HG03095 (cell line): Measurements from ENCODE around the gene PTAFR.
A peak's percentile ranks its signal among the peaks of the same experiment; 100 is the strongest.

Source experiments
- ATAC-seq: cut with Tn5 transposase; IDR thresholded peaks from one replicate; pipeline ENCODE4 v1.9.1; 2021; ENCODE audit warnings: moderate library complexity; ENCODE audit not compliant: unreplicated experiment

Gene PTAFR

GRCh38 chr1:28178690-28179485 lies 2.4 kb upstream of the PTAFR start:
- ATAC-seq: no peak

DNA sequence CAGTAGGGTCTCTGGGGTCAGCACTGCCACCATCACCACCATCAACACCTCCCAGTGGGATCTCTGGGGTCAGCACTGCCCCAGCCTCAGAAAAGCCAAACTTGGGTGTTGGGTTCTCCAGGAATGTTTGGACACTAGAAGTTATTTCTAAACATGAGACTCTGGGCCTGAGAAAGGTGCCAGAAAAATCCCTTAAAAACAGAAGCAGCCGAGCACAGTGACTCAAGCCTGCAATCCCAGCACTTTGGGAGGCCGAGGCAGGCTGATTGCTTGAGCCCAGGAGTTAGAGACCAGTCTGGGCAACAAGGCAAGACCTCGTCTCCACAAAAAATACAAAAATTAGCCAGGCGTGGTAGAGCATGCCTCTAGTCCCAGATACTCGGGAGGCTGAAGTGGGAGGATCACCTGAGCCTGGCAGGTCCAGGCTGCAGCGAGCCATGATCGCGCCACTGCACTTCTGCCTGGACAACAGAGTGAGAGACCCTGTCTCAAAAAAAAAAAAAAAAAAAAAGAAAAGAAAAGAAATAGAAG lies 470 bp downstream of the PTAFR start:
- ATAC-seq: no peak

GRCh38 chr1:28173980-28174297 lies 2.6 kb downstream of the PTAFR start:
- no peak for ATAC-seq

- ATAC-seq: no peak
Observed at GRCh38 chr1:28173151-28173979, 3.1 kb downstream of the PTAFR start.

DNA sequence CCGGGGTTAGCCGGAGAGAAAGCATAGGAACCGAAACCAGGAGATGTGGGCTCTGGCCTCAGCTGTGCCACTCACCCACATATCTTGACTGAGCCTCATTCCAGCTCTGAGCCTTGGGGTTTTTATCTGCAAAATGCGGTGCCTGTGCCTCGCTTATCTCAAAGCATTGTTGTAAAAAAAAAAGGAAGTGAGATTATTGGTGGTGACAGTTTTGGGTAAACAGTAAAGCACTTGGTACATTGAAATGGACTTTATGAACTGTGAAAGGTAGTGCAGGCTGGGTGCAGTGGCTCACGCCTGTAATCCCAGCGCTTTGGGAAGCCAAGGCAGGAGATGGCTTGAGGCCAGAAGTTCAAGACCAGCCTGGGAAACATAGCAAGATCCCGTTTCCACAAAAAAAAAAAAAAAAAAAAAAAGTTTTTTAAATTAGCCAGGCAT lies 3.8 kb downstream of the PTAFR start:
- peak; percentile 45 for ATAC-seq

DNA sequence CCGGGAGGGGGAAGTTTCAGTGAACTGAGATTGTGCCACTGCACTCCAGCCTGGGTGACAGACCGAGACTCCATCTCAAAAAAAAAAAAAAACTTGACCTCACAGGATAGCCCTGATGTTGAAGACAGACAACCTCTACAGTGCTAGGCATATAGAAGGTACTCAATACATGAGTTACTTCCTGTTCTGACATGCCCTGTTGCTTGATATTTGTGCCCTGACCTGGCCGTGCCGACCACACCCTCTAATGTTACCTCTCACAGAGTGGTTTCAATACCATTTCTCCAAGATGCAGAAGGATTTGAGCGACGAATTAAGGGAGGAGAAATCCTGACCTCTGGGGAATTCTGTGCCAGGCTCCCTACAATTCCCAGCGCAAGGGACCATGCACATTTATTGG lies 5.2 kb downstream of the PTAFR start:
- ATAC-seq: no peak

DNA sequence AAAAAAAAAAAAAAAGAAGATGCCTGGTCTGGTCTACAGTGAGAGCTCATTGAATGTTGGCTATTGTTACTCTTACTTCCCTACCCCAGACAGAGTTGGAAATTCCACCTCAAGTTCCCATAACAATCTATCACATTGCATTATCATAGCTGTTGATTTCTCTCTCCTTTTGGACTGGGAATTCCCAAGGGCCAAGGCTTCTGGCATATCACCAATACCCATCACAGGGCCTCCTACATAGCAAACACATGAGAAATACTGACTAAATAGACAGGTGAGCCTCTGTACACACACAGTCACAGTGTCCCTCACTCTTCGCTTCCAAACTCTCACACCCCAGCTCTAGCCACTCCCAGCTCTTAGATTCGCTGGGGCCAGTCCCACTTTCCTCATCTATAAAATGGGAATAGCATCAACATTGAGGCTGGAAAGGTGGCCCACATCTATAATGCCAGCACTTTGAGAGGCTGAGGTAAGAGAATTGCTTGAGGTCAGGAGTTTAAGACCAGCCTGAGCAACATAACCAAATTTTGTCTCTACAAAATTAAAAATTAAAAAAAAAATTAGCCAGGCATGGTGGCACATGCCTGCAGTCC lies 6.4 kb downstream of the PTAFR start:
- no peak for ATAC-seq

- no peak for ATAC-seq
Observed at GRCh38 chr1:28163496-28164161, 12.9 kb downstream of the PTAFR start.

DNA sequence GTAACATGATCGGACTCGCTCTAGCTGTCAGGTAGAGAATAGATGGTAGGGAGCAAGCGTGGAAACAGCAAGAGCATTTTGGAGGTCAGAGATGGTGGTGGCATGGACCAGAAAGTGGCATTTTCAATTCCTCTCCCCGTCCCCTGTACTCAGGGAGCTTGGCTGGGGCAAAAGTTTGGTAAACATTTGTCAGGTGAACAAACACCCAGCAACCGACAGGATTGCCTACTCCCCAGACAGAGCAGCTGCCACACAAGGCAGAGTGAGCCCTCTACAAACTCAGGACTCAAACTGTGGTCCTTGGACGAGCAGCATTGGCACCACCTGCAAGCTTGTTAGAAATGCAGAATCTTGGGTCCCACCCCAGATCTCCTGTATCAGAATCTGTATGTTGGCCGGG lies 14.3 kb downstream of the PTAFR start:
- ATAC-seq: no peak

- no peak for ATAC-seq
Observed at GRCh38 chr1:28161751-28162150, 14.7 kb downstream of the PTAFR start.

DNA sequence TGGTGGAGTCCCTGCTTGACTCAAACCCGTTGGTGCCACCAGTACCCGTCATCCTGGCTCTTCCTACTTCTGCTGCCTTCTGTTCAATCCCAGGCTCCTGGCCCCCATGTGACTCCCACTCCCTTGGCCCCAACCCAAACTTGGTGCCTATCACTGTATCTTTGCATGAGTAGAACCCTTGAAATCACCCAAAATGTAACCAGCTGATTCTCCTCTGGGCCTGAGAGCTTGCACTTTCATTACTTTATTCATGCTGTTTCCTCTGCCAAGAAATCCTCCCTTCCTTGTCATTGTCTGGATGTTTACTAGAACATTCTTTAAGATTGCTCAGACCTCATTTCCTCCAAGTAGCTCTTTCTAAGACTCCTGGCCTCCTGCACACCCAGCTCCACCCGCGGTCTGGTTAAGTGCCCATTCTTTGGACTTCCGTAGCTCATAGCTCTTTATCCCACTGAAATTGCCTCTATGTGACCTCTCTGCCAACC lies 15.7 kb downstream of the PTAFR start:
- ATAC-seq: no peak

DNA sequence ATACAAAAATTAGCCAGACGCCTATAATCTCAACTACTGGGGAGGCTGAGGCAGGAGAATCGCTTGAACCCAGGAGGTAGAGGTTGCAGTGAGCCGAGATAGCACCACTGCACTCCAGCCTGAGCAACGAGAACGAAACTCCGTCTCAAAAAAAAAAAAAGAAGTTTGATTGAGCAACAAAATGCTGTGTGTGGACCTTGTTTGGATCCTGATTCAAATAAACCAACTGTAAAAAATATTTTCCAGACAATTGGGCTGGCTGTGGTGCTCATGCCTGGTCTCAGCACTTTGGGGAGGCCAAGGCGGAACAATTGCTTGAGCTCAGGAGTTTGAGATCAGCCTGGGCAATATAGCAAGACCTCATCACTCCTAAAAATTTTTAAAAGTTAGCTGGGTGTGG lies 16.8 kb downstream of the PTAFR start:
- ATAC-seq: no peak

DNA sequence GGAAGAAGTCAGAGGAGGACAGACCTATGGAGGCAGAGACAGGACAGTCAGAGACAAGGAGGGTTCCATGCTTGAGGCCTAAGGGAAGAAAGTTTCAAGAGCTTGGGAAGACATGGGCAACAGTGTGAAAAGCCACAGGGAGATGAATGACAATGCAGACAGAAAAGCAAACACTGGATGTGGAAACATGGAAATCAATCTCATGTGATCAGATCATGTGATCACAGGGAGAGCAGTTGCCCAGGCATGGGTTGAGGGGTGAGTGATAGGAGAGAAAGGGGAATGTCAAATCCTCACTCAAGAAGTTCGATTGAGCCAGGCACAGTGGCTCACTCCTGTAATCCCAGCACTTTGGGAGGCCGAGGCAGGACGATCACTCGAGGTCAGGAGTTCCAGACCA lies 17.2 kb downstream of the PTAFR start:
- no peak for ATAC-seq

GRCh38 chr1:28157894-28158293 lies 18.6 kb downstream of the PTAFR start:
- ATAC-seq: no peak

GRCh38 chr1:28156821-28157220 lies 19.7 kb downstream of the PTAFR start:
- ATAC-seq: no peak

DNA sequence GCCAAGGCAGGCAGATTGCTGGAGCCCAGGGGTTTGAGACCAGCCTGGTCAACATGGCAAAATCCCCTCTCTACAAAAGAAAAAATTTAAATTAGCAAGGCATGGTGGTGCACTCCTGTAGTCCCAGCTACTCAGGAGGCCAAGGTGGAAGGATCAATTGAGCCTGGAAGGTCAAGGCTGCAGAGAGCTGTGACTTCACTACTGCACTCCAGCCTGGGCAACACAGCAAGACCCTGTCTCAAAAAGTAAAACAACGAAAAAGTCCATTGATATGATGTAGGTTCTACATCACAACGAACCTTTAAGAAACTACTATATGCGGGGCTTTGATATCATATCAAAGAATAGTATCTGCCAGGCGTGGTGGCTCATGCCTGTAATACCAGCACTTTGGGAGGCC lies 20.9 kb downstream of the PTAFR start:
- no peak for ATAC-seq

GRCh38 chr1:28154078-28154594 lies 22.4 kb downstream of the PTAFR start:
- ATAC-seq: no peak

DNA sequence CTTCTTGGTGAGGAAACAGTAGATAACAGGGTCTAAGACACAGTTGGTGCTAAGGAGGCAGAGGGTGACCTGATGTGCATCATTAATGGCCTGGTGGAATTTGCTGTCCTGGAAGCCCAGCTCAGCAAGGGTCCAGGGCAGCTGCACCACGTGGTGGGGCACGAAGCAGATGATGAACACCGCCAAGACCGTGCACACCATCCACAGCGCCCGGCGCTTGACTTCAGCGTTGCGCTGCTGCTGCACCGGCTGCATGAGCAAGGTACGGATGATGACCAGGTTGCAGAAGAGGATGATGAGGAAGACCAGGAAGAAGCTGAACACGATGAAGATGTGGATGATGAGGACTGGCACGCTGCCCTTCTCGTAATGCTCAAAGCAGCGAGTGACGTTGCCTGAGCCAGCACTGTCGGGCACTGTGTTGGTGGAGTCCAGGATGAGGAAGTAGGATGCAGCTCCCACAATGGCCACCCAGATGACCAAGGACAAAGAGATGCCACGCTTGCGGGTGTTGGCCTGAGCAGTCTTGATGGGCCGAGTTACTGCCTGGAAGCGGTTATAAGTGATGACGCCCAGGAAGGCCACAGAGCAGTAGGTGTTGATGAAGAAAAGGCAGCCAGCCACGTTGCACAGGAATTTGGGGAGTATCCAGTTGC lies 26.2 kb downstream of the PTAFR start:
- no peak for ATAC-seq

DNA sequence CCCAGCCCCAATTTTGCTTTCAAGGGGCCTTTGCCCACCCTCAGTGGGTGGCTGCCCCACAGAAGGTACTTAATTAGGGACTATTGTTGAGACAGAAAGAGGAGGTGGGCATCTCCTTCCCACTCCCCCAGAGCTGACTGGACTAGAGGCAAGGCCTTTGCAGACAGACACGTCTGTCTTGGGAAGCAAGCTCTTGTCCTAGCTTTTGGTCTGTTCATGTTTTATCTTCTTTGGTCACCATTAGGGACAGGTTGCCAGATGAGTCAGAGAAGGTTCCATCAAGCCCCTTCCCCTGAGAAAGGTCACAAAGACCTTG lies 27.7 kb downstream of the PTAFR start:
- ATAC-seq: no peak

DNA sequence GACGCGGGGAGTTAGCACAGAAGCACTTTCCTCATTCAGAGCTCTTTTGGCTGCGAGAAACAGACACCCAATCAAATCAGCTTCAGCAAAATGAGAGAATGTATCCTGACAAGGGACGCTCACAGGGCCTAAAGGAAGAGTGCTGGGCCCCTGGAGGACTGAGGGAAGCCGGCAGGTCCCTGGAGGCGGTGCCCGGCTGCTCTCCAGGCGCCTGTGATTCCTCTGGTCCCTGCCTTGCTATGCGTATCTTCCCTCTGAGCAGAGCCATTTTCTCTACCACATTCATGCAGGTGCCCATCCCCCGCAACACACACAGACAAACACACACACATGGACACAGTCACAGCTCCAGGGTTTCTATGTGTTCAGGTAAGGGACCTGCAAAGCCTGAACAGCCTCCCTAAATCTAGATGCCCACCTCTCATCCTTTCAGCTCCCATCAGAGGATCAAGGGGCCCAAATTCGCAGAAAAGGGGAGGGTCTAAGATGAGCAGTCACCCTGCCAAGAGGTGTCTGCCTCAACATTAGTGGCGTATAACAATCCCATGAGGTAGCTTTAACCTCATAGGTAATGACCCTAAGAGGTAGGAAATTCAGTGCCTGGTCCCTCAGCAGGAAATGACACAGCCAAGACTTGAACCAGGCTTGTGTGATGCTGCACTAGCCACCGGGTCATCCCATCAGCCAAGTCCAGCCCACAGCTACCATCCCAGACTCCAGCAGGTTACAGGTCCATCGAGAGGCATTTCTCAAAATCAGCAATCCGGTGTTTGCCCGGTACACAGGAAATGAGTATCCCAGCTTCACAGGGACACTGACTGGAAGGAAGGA lies 29.0 kb downstream of the PTAFR start:
- ATAC-seq: peak; percentile 17
